ENCODE results near the gene WDCP. TPM values are rescaled to one million over a fixed set of nuclear protein-coding genes. Genes with fewer than 3 reads are reported as not detected.

The WDCP gene
- total RNA-seq, 1 donor from 2014 or later: 9.3 TPM

DNA sequence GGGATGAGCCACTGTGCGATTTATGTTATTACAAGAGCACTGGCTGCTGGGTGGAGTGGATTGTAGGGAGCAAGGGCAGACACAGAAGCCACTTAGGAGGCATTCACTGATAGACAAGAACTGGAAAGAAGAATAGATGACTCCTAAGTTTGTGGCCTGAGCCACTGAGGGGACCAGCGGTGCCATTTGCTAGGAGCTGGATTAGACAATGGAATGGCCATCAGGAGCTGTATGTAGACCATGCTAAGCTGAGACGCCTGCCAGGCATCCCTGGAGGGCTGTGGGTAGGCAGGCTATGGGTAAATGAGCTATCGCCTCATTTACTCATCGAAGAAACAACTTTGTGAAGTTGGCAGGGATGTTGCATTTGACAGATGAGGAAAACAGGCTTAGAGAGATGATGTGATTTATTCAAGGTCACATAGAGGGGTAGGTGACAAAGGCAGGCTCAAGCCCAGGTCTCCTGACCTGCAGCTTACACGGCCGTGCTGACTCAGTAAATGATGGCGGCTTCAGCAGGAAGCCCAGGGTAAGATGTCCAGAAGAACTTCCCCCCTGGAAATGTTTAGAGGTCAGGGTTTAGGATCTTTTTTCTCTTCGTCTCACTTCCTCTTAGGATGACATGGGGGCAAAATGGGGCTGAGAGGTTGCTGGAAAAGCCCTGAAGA, 34.5 kb downstream of the WDCP start:
- intact Hi-C loops (cut with DNase I): no loop called here
- TF ChIP-seq CTCF (IDR thresholded peaks at IDR 0.05): no peak
- Histone ChIP-seq H3K27ac (no peak overlapping the region), H3K27me3 (peaks cover 27% of the 10 kb centered on the region), H3K36me3 (no peaks in the 10 kb centered on the region), H3K4me3 (no peak overlapping the region), H3K9me3 (no peaks in the 10 kb centered on the region), H3K4me1 (peaks cover 12% of the 10 kb centered on the region)
- no peak for ATAC-seq
- no peak for DNase-seq

DNA sequence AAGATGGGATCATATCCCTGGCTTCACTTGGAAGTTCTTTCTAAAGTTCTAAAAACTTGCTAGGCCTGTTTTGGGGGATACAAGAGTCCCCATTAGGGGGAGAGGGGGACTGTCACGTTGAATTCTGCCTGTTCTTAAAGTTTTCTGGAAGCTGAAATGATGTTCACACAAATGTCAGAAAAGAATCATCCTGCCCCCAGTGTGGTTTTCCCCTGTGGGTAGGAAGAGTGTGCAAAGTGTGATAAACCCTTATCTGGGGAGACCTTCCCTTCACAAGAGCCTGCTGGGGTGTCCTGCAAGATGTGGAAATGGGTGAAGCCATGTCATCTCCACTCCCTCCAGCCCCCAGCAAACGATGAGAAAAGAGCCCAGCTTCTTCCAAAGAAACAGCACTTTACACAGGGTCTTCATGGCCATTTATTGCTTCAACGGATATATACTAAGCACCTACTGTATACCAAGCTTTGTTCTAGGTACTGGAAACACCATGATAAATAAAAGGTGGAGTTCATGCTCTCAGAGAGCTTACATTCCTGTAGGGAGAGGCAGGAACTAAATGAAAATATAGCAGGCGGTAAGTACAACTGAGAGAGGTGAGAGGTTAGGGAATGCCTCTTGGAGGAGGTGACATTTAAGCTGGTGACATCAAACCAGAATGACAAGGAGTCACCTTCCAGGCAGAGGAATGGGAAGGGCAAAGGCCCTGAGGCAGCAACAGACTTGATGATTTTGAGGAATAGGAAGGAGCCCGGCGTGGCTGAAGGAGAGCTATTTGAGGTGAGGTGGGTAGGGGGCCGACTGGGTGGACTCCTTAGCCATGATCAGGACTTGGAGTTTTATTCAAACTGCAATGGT, 35.7 kb downstream of the WDCP start:
- H3K36me3 ChIP-seq: no peaks in the 10 kb centered on the region
- intact Hi-C loops (cut with DNase I): no loop called here
- peaks cover 12% of the 10 kb centered on the region for H3K4me1 ChIP-seq
- no peak overlapping the region for H3K27ac ChIP-seq
- H3K27me3 ChIP-seq: peaks cover 27% of the 10 kb centered on the region
- no peak overlapping the region for H3K4me3 ChIP-seq
- H3K9me3 ChIP-seq: no peaks in the 10 kb centered on the region
- TF ChIP-seq CTCF (IDR thresholded peaks at IDR 0.05): no peak
- DNase-seq: no peak
- ATAC-seq: no peak

DNA sequence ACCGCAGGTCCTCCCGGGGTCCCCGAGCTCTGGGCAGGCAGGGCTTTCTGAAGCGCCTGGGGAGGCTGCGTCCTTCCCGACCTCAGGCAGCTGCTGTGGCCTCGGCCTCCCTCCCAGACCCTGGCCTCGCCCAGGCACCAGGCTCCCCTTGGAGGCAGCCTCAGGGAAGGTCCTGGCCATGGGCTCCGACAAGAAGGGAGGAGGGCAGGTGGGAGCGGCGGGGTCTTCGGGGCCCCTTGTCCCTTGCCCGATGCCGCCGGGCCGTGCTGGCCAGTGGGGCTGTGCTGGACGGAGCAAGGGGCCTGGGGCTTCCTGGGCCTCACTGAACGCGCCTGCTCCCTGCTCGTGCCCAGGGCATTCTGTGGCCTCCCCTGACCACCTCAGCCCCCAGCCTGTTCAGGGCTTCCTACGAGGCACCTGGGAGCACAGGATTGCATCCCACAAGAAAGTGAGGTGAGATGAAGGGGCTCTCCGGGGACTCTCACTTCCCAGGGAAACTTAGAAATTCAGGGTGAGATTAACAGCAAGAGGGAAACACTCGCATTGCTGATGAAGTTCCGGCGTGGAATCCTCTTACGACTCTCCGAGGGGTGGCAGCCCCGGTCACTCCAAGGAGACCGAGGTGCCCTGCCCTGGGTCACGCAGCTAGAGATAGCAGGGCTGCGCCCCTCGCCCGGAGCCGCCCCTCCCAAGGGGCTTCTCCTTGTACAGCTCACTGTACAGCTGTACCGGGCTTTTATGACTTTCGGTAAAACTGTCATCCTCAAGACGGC, 36.5 kb downstream of the WDCP start:
- no peak for TF ChIP-seq CTCF (IDR thresholded peaks at IDR 0.05)
- Histone ChIP-seq H3K9me3 (no peaks in the 10 kb centered on the region), H3K36me3 (no peaks in the 10 kb centered on the region), H3K27ac (peak overlapping the region; percentile 24), H3K4me1 (peaks cover 12% of the 10 kb centered on the region), H3K27me3 (peaks cover 27% of the 10 kb centered on the region), H3K4me3 (no peak overlapping the region)
- no peak for DNase-seq
- intact Hi-C loops (cut with DNase I): no loop called here
- peak; percentile 45 for ATAC-seq

- Histone ChIP-seq H3K27ac (peak within 1 kb of the TSS; percentile 24), H3K4me3 (peak within 1 kb of the TSS; percentile 37), H3K27me3 (peaks cover 27% of the 10 kb centered on the region), H3K36me3 (no peaks in the 10 kb centered on the region), H3K9me3 (no peaks in the 10 kb centered on the region), H3K4me1 (peaks cover 12% of the 10 kb centered on the region)
- TF ChIP-seq CTCF (IDR thresholded peaks at IDR 0.05): no peak
- intact Hi-C loops (cut with DNase I): no loop called here
- ATAC-seq (peak; percentile 53), DNase-seq (no peak)
Observed at GRCh38 chr2:24009680-24010476, 37.3 kb downstream of the WDCP start, which contains the start of gene MFSD2B. Gene MFSD2B, plus strand, starts transcription at chr2:24010085. Its CDS starts 12 bp downstream, at chr2:24010097.

- Histone ChIP-seq H3K4me1 (peaks cover 12% of the 10 kb centered on the region), H3K36me3 (no peaks in the 10 kb centered on the region), H3K9me3 (no peaks in the 10 kb centered on the region), H3K27me3 (peaks cover 27% of the 10 kb centered on the region), H3K27ac (no peak overlapping the region), H3K4me3 (no peak overlapping the region)
- intact Hi-C loops (cut with DNase I): no loop called here
- no peak for ATAC-seq
- TF ChIP-seq CTCF (IDR thresholded peaks at IDR 0.05): no peak
- no peak for DNase-seq
Observed at GRCh38 chr2:24009367-24009679, 37.9 kb downstream of the WDCP start.
